ENCODE results near the gene MSH3. TPM values are rescaled to one million over a fixed set of nuclear protein-coding genes. Genes with fewer than 3 reads are reported as not detected.

MSH3 gene
- total and polyA plus RNA-seq, 2 of the 8 experiments (the other 6 are each of a cell fraction or from before 2014, with no cell fraction given): 3.6 to 22.6 TPM

- no peak for TF ChIP-seq CTCF (IDR thresholded peaks at IDR 0.05; ENCODE audit: control extremely low read depth in 1 of 3, insufficient read depth in 1 of 3, low read depth in 1 of 3, low read length in 3 of 3)
Observed at GRCh38 chr5:80885396-80886000, 231.0 kb downstream of the MSH3 start (continued).

Measured in H1 (cell line).